HG02759 (cell line): ENCODE results near the gene LRRC55.

Source experiments
- ATAC-seq: cut with Tn5 transposase; IDR thresholded peaks from one replicate; pipeline ENCODE4 v1.9.1; 2021; ENCODE audit warnings: mild to moderate bottlenecking, moderate library complexity; ENCODE audit not compliant: unreplicated experiment

The LRRC55 gene

GRCh38 chr11:57233702-57234101 is 51.9 kb downstream of the LRRC55 start:
- ATAC-seq: no peak

GRCh38 chr11:57235761-57236703 is 54.3 kb downstream of the LRRC55 start:
- no peak for ATAC-seq

DNA sequence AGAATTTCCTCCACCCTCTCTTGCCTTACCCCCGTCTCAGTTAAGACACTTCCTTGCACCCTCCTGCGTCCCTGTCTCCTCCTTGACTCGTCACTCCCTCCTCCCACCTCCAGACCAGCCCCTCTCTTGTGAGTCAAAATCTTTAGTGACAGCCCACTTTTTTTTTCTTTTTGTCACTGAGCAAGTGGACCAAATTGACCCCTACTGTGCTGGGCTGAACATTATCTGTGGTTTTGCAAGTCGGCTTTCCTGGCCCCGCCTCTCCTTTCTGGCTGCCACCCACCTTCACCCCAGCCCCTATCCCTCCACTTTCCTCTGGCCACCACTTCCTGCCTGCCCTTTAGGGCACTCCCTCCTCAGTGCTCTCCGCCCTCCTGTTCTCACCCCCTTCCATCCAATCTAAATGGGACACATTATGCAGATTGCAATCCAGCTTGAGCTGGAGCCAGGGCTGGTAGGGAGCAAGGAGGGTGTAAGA is 55.5 kb downstream of the LRRC55 start, which contains the start of gene APLNR:
TSS of gene APLNR (minus strand) at position 47 of the 478 bp plus-strand sequence. CDS start 246 bp downstream, outside the sequence.
- ATAC-seq: no peak

GRCh38 chr11:57239348-57239747 is 57.6 kb downstream of the LRRC55 start:
- ATAC-seq: no peak

GRCh38 chr11:57240007-57240406 is 58.3 kb downstream of the LRRC55 start:
- no peak for ATAC-seq

DNA sequence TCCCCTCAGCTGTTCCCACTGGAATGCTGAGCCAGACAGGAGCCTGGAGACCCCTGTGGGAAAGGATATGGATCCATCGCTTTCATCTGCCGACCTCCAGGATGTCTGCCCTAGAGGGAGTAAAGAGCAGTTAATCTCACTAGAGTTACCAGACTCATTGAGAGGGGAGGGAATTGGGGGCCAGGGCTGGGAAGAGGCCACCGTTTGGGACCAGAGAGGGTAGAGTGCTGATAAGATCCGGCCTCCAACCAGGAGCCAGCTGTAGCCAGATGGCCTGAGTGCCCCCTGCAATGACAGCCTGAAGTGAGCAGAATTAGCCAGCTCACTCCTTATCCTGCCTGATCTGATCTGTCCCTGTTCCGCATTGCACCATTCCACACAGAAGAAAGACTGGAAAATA is 59.0 kb downstream of the LRRC55 start:
- ATAC-seq: no peak
